Right ventricle myocardium superior (tissue), 1 donor: ENCODE measurements around the gene ZDHHC14. TPM values are rescaled to one million over a fixed set of nuclear protein-coding genes. Genes with fewer than 3 reads are reported as not detected.
"Not testable (repeated sequence)": the region's sequence is repeated elsewhere in the genome, so short reads cannot be mapped to it uniquely, and the experiment has no call there.

Experiments used
- ATAC-seq: fragments of 200-7000 bp; cut with Tn5 transposase; one replicate; pipeline ENCODE4 v1.9.1; 2020; ENCODE audit warnings: mild to moderate bottlenecking; ENCODE audit not compliant: poor library complexity
- DNase-seq: peaks from one replicate; pipeline ENCODE4 v3.0.0-alpha.2; 2020
- intact Hi-C: fragments of 100-400 bp; cut with DNase I; formaldehyde crosslinking; loops from one replicate; pipeline ENCODE4 v1.11.2; 2022
- total RNA-seq: library from RNA; stranded (reverse); fragmentation: NEBNext Ultra II Directional; extraction: Animal tissue kit (Norgen Biotek cat#: 25700); gene quantifications from one replicate; pipeline ENCODE4 v1.2.1, GENCODE V29; 2021
- donor health status: DM: no; HTN: yes; CAD: no; lungs with severe emphysema.

The ZDHHC14 gene
- total RNA-seq, 1 donor from 2014 or later = 9.4 TPM

- ATAC-seq = no peak
- no peak for DNase-seq
- intact Hi-C loops = no loop called here
These were observed 170.2 kb downstream of the ZDHHC14 start for GRCh38 chr6:157551041-157551832.

- DNase-seq (no peak), ATAC-seq (no peak)
- intact Hi-C loops = no loop called here
These were observed 171.2 kb downstream of the ZDHHC14 start for GRCh38 chr6:157552081-157552747.

GRCh38 chr6:157552820-157553485 is 172.0 kb downstream of the ZDHHC14 start:
- ATAC-seq = no peak
- intact Hi-C loops = no loop called here

GRCh38 chr6:157554747-157555146 is 173.8 kb downstream of the ZDHHC14 start:
- intact Hi-C loops = no loop called here

More at GRCh38 chr6:157552820-157553485, 172.0 kb downstream of the ZDHHC14 start:
- DNase-seq = no peak

GRCh38 chr6:157555455-157556143 is 174.6 kb downstream of the ZDHHC14 start:
- no peak for ATAC-seq
- intact Hi-C loops = no loop called here
- no peak for DNase-seq

More at GRCh38 chr6:157554747-157555146, 173.8 kb downstream of the ZDHHC14 start:
- no peak for ATAC-seq
- no peak for DNase-seq

GRCh38 chr6:157556144-157556645 is 175.2 kb downstream of the ZDHHC14 start:
- ATAC-seq (no peak), DNase-seq (no peak)
- intact Hi-C loops = no loop called here

GRCh38 chr6:157556671-157557430 is 175.9 kb downstream of the ZDHHC14 start:
- ATAC-seq (peak; percentile 39), DNase-seq (no peak)
- intact Hi-C loops = no loop called here

- DNase-seq (no peak), ATAC-seq (no peak)
- intact Hi-C loops = no loop called here
These were observed 176.6 kb downstream of the ZDHHC14 start for GRCh38 chr6:157557559-157557958.

GRCh38 chr6:157558049-157558448 is 177.1 kb downstream of the ZDHHC14 start:
- DNase-seq = no peak
- intact Hi-C loops = no loop called here
- ATAC-seq = no peak

- intact Hi-C loops = no loop called here
- ATAC-seq (no peak), DNase-seq (no peak)
These were observed 177.7 kb downstream of the ZDHHC14 start for GRCh38 chr6:157558487-157559200.

- intact Hi-C loops = no loop called here
- no peak for DNase-seq
- ATAC-seq = no peak
These were observed 178.3 kb downstream of the ZDHHC14 start for GRCh38 chr6:157559201-157559756.

GRCh38 chr6:157560063-157560462 is 179.1 kb downstream of the ZDHHC14 start:
- intact Hi-C loops, ATAC-seq, DNase-seq: not testable (repeated sequence)

GRCh38 chr6:157560691-157561413 is 179.9 kb downstream of the ZDHHC14 start:
- intact Hi-C loops = no loop called here
- no peak for ATAC-seq
- no peak for DNase-seq

GRCh38 chr6:157561414-157561790 is 180.4 kb downstream of the ZDHHC14 start:
- no peak for ATAC-seq
- DNase-seq = no peak
- intact Hi-C loops = no loop called here

GRCh38 chr6:157561929-157562810 is 181.2 kb downstream of the ZDHHC14 start:
- no peak for ATAC-seq
- DNase-seq = no peak
- intact Hi-C loops = no loop called here

GRCh38 chr6:157562997-157563396 is 182.0 kb downstream of the ZDHHC14 start:
- intact Hi-C loops = no loop called here
- no peak for ATAC-seq

More at GRCh38 chr6:157562997-157563396, 182.0 kb downstream of the ZDHHC14 start:
- no peak for DNase-seq
